ENCODE measurements around the gene CKAP2L. TPM values are rescaled to one million over a fixed set of nuclear protein-coding genes. Genes with fewer than 3 reads are reported as not detected.
A peak's percentile ranks its signal among the peaks of the same experiment; 100 is the strongest.

The CKAP2L gene
- total and polyA plus RNA-seq, 4 donors: 0.19 to 15.9 (median 0.91) TPM; not detected in 1

DNA sequence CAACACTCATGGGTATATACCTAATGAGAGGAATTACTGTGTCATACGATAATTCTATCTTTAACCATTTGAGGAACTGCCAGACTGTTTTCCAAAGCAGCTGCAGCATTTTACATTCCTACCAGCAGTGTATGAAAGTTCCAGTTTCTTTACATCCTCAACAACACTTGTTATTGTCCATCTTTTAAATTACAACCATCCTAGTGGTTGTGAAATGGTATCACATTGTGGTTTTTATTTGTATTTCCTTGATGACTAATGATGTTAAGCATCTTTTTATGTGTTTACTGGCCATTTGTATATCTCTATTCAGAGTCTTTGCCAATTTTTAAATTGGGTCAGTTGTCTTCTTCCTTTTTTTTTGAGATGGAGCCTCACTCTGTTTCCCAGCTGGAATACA is 4.0 kb upstream of the CKAP2L start:
- no peak for DNase-seq (ENCODE audit: low spot score)
- Histone ChIP-seq H3K4me1 (ENCODE audit: control insufficient read depth in 4 of 4, insufficient read depth in 4 of 4, low read length in 3 of 4) (peaks cover 2 to 14% (median 12%) of the 10 kb centered on the region in 4 donors), H3K27ac (ENCODE audit: low read depth in 1 of 2, low read length in 2 of 2) (peak overlapping the region in 1 of 2 donors; percentile 5), H3K9ac (ENCODE audit: low read depth in 1 of 2, low read length in 2 of 2) (no peak overlapping the region), H3K27me3 (ENCODE audit: control insufficient read depth in 4 of 4, insufficient read depth in 4 of 4, low read length in 3 of 4) (no peaks in the 10 kb centered on the region), H3K4me3 (ENCODE audit: low read depth in 1 of 3, low read length in 3 of 3) (peak overlapping the region in 1 of 3 donors; percentile 9), H3K9me3 (ENCODE audit: control insufficient read depth in 4 of 4, low read length in 3 of 4) (no peaks in the 10 kb centered on the region), H3K36me3 (ENCODE audit: control insufficient read depth in 4 of 4, insufficient read depth in 3 of 4, low read depth in 1 of 4, low read length in 3 of 4) (no peaks in the 10 kb centered on the region)
- WGBS: 60% methylated on average over 1 of the region's 1 CpG
- TF ChIP-seq, protein P1, sequence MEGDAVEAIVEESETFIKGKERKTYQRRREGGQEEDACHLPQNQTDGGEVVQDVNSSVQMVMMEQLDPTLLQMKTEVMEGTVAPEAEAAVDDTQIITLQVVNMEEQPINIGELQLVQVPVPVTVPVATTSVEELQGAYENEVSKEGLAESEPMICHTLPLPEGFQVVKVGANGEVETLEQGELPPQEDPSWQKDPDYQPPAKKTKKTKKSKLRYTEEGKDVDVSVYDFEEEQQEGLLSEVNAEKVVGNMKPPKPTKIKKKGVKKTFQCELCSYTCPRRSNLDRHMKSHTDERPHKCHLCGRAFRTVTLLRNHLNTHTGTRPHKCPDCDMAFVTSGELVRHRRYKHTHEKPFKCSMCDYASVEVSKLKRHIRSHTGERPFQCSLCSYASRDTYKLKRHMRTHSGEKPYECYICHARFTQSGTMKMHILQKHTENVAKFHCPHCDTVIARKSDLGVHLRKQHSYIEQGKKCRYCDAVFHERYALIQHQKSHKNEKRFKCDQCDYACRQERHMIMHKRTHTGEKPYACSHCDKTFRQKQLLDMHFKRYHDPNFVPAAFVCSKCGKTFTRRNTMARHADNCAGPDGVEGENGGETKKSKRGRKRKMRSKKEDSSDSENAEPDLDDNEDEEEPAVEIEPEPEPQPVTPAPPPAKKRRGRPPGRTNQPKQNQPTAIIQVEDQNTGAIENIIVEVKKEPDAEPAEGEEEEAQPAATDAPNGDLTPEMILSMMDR (IDR thresholded peaks at IDR 0.05; ENCODE audit: low read depth, low read length, missing input control): peak; percentile 11
- TF ChIP-seq, protein P2, sequence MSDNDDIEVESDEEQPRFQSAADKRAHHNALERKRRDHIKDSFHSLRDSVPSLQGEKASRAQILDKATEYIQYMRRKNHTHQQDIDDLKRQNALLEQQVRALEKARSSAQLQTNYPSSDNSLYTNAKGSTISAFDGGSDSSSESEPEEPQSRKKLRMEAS (IDR thresholded peaks at IDR 0.05): no peak
- TF ChIP-seq, protein P3, sequence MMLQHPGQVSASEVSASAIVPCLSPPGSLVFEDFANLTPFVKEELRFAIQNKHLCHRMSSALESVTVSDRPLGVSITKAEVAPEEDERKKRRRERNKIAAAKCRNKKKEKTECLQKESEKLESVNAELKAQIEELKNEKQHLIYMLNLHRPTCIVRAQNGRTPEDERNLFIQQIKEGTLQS (IDR thresholded peaks at IDR 0.05): no peak

DNA sequence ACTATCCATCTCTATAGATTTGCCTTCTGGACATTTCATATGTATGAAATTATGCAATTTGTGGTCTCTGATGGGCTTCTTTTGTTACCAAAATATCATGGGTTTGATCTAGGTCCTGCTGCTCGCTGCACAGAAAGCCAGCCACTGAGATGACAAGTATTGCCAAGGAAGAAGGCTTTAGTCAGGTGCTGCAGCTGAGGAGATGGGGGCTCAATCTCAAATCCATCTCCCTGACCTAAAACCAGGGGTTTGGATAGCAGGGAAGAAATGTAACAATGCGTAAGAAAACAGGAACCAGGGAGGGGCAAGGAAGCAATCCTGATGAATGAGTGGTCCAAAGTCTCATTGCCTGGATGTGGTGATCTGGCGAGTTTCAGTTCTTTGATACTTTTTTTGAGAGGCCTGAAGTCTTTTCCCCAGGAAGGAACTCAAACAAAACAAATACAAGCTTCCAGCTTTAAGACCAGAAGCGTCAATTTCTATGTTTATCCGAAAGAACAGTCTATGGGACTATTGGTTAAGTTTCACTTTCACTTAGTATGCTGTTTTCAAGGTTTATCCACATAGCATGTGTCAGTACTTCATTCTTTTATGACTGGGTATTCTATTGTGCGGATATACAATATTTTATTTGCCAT is 3.4 kb upstream of the CKAP2L start:
- no peak for DNase-seq (ENCODE audit: low spot score)
- Histone ChIP-seq H3K4me3 (ENCODE audit: low read depth in 1 of 3, low read length in 3 of 3) (peak overlapping the region in 2 of 3 donors; percentile 9 to 11), H3K27me3 (ENCODE audit: control insufficient read depth in 4 of 4, insufficient read depth in 4 of 4, low read length in 3 of 4) (no peaks in the 10 kb centered on the region), H3K9me3 (ENCODE audit: control insufficient read depth in 4 of 4, low read length in 3 of 4) (no peaks in the 10 kb centered on the region), H3K27ac (ENCODE audit: low read depth in 1 of 2, low read length in 2 of 2) (peak overlapping the region in 1 of 2 donors; percentile 5), H3K4me1 (ENCODE audit: control insufficient read depth in 4 of 4, insufficient read depth in 4 of 4, low read length in 3 of 4) (peaks cover 2 to 14% (median 12%) of the 10 kb centered on the region in 4 donors), H3K36me3 (ENCODE audit: control insufficient read depth in 4 of 4, insufficient read depth in 3 of 4, low read depth in 1 of 4, low read length in 3 of 4) (no peaks in the 10 kb centered on the region), H3K9ac (ENCODE audit: low read depth in 1 of 2, low read length in 2 of 2) (peak overlapping the region in 1 of 2 donors; percentile 30)
- 53% methylated on average over 6 of the region's 6 CpGs for WGBS
- no peak for TF ChIP-seq RXRA (IDR thresholded peaks at IDR 0.05)
- TF ChIP-seq FOXA1 (IDR thresholded peaks at IDR 0.05): no peak
- no peak for TF ChIP-seq EGR1 (IDR thresholded peaks at IDR 0.05; ENCODE audit: low read depth in 2 of 2)
- no peak for TF ChIP-seq SP1 (IDR thresholded peaks at IDR 0.05)
- TF ChIP-seq FOXA2 (IDR thresholded peaks at IDR 0.05): no peak
- TF ChIP-seq YY1 (IDR thresholded peaks at IDR 0.05): no peak
- no peak for TF ChIP-seq TAF1 (conservative IDR thresholded peaks at IDR 0.05)
- no peak for TF ChIP-seq JUND (IDR thresholded peaks at IDR 0.05)
- no peak for TF ChIP-seq NR2F2 (IDR thresholded peaks at IDR 0.05)
- no peak for TF ChIP-seq GABPA (IDR thresholded peaks at IDR 0.05 in 1 of 2, conservative IDR thresholded peaks at IDR 0.05 in 1 of 2)
- TF ChIP-seq, protein P2 (IDR thresholded peaks at IDR 0.05): no peak
- TF ChIP-seq, protein P3 (IDR thresholded peaks at IDR 0.05): no peak
- TF ChIP-seq, protein P4, sequence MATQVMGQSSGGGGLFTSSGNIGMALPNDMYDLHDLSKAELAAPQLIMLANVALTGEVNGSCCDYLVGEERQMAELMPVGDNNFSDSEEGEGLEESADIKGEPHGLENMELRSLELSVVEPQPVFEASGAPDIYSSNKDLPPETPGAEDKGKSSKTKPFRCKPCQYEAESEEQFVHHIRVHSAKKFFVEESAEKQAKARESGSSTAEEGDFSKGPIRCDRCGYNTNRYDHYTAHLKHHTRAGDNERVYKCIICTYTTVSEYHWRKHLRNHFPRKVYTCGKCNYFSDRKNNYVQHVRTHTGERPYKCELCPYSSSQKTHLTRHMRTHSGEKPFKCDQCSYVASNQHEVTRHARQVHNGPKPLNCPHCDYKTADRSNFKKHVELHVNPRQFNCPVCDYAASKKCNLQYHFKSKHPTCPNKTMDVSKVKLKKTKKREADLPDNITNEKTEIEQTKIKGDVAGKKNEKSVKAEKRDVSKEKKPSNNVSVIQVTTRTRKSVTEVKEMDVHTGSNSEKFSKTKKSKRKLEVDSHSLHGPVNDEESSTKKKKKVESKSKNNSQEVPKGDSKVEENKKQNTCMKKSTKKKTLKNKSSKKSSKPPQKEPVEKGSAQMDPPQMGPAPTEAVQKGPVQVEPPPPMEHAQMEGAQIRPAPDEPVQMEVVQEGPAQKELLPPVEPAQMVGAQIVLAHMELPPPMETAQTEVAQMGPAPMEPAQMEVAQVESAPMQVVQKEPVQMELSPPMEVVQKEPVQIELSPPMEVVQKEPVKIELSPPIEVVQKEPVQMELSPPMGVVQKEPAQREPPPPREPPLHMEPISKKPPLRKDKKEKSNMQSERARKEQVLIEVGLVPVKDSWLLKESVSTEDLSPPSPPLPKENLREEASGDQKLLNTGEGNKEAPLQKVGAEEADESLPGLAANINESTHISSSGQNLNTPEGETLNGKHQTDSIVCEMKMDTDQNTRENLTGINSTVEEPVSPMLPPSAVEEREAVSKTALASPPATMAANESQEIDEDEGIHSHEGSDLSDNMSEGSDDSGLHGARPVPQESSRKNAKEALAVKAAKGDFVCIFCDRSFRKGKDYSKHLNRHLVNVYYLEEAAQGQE (IDR thresholded peaks at IDR 0.05): no peak
- TF ChIP-seq, protein P1 (IDR thresholded peaks at IDR 0.05; ENCODE audit: low read depth, low read length, missing input control): no peak
- TF ChIP-seq HNF4G (IDR thresholded peaks at IDR 0.05): no peak
- no peak for TF ChIP-seq HNF4A (conservative IDR thresholded peaks at IDR 0.05)

All from liver (tissue), 9 donors.